PC-3 (cell line): Measurements from ENCODE around the gene FBXO10. TPM values are rescaled to one million over a fixed set of nuclear protein-coding genes. Genes with fewer than 3 reads are reported as not detected.

ENCODE experiments used
- ATAC-seq: fragments of 200-7000 bp; cut with Tn5 transposase; 2 replicates; pipeline ENCODE4 v1.9.1; 2020; ENCODE audit warnings: mild to moderate bottlenecking, moderate library complexity
- BruUV-seq: library from RNA; stranded (reverse); fragments of 400-500 nt; replicated peaks from 2 replicates; lab custom pipeline; 2021; lab: Mats Ljungman, UMichigan
- CTCF ChIA-PET: fragments of 300-600 bp; sonication (Branson Sonifier 250); formaldehyde crosslinking; loops from one replicate; lab custom pipeline; 2022; ENCODE audit warnings: antibody characterized with exemption; lab: Charles Lee
- POLR2A ChIA-PET: fragments of 300-600 bp; sonication (Branson Sonifier 250); formaldehyde crosslinking; loops from one replicate; lab custom pipeline; 2022; ENCODE audit warnings: antibody characterized with exemption; ENCODE audit not compliant: unreplicated experiment; lab: Charles Lee
- DNase-seq: peaks from one replicate; pipeline ENCODE4 v3.0.0-alpha.2; 2015
- H2AFZ ChIP-seq: fragments of 300-600 bp; sonication (generic); 2 replicates; pipeline ENCODE4 v1.6.0; 2016; ENCODE audit warnings: antibody characterized with exemption, low read length
- H3F3A ChIP-seq: fragments of 300-600 bp; sonication (generic); one replicate; pipeline ENCODE4 v1.6.0; 2017; ENCODE audit warnings: antibody characterized with exemption, low read length, control low read depth, mild to moderate bottlenecking; ENCODE audit not compliant: unreplicated experiment
- H3K27ac ChIP-seq: fragments of 300-600 bp; sonication (generic); 2 replicates; pipeline ENCODE4 v1.5.1; 2016; ENCODE audit warnings: mild to moderate bottlenecking, low read length
- H3K27me3 ChIP-seq: fragments of 300-600 bp; sonication (generic); 2 replicates; pipeline ENCODE4 v1.6.1; 2016; ENCODE audit warnings: low read length, mixed read lengths
- H3K36me3 ChIP-seq: fragments of 300-600 bp; sonication (generic); 2 replicates; pipeline ENCODE4 v1.6.1; 2016; ENCODE audit warnings: low read depth, mixed run types, low read length, mixed read lengths
- H3K4me1 ChIP-seq: fragments of 300-600 bp; sonication (generic); 2 replicates; pipeline ENCODE4 v1.5.1; 2016; ENCODE audit warnings: low read length; ENCODE audit not compliant: insufficient read depth
- H3K4me2 ChIP-seq: fragments of 300-600 bp; sonication (generic); 2 replicates; pipeline ENCODE4 v1.6.0; 2016; ENCODE audit warnings: low read length
- H3K4me3 ChIP-seq: fragments of 300-600 bp; sonication (generic); 2 replicates; pipeline ENCODE4 v1.5.1; 2016; ENCODE audit warnings: mild to moderate bottlenecking, low read length, mixed read lengths
- H3K79me2 ChIP-seq: fragments of 300-600 bp; sonication (generic); 2 replicates; pipeline ENCODE4 v1.6.1; 2017; ENCODE audit warnings: low read length, mixed read lengths
- H3K9ac ChIP-seq: fragments of 300-600 bp; sonication (generic); 2 replicates; pipeline ENCODE4 v1.6.0; 2016; ENCODE audit warnings: mild to moderate bottlenecking, low read length
- H3K9me2 ChIP-seq: fragments of 300-600 bp; sonication (generic); replicated peaks from 2 replicates; pipeline ENCODE4 v1.6.1; 2016; ENCODE audit warnings: mixed run types, low read length, mixed read lengths
- H3K9me3 ChIP-seq: fragments of 300-600 bp; sonication (generic); 2 replicates; pipeline ENCODE4 v1.6.1; 2016; ENCODE audit warnings: low read length, mixed read lengths
- H4K20me1 ChIP-seq: fragments of 300-600 bp; sonication (generic); 2 replicates; pipeline ENCODE4 v1.6.1; 2016; ENCODE audit warnings: low read length, mixed read lengths
- EZH2 ChIP-seq: fragments of 300-600 bp; sonication (generic); IDR thresholded peaks from one replicate; pipeline ENCODE4 v1.6.1; 2017; ENCODE audit warnings: antibody characterized with exemption, mild to moderate bottlenecking, low read length; ENCODE audit not compliant: unreplicated experiment
- EZH2phosphoT487 ChIP-seq: fragments of 300-600 bp; sonication (generic); IDR thresholded peaks from 2 replicates; pipeline ENCODE4 v1.6.1; 2018; ENCODE audit warnings: mild to moderate bottlenecking, antibody characterized with exemption, low read length, borderline replicate concordance
- intact Hi-C: fragments of 100-400 bp; cut with micrococcal nuclease; formaldehyde crosslinking; loops from 2 replicates; pipeline ENCODE4 v1.9.0; 2023
- total RNA-seq: library from RNA; depleted of rRNA; stranded (reverse); fragments of >200 nt; gene quantifications from 2 replicates; pipeline ENCODE4 v1.2.3, GENCODE V29; 2014
- TF ChIP-seq, protein P1 (sequence below): fragments of 300-600 bp; sonication (generic); conservative IDR thresholded peaks from 2 replicates; pipeline ENCODE4 v1.5.1; 2017; ENCODE audit warnings: antibody characterized with exemption, low read depth, mild to moderate bottlenecking, low read length

Gene FBXO10
- total RNA-seq, 1 experiment from 2014 or later, result 2.6 TPM

DNA sequence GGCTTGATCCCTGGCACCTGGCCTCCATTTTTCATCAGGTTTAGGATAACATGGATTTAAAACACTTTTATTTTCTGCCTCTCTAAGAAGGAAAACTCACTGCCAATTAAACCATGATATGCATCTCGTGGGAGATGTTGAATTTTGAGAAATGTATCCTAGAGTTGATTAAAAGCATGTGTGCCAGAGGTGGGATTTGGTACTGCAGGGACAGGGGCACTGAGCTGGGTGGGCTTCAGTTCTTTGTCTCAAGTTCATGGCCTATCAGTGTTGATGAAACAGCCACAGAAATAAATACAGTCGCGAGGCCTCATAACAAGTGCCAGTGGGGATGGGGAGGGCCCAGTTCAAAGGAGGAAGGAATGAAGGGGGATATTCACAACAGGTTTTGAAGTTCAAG is 55.5 kb downstream of the FBXO10 start:
- DNase-seq (no peak), ATAC-seq (no peak)
- H3K4me3 ChIP-seq, result no peak overlapping the region
- H3K4me1 ChIP-seq, result no peaks in the 10 kb centered on the region
- no peaks in the 10 kb centered on the region for H3K27me3 ChIP-seq
- intact Hi-C loops, result no loop called here
- no peak overlapping the region for H2AFZ ChIP-seq
- H3K9ac ChIP-seq, result no peak overlapping the region
- H3K9me3 ChIP-seq, result no peaks in the 10 kb centered on the region
- H3K9me2 ChIP-seq, result no peaks in the 10 kb centered on the region
- no TSS peak for BruUV-seq
- H3K79me2 ChIP-seq, result no peaks in the 10 kb centered on the region
- TF ChIP-seq, protein P1, sequence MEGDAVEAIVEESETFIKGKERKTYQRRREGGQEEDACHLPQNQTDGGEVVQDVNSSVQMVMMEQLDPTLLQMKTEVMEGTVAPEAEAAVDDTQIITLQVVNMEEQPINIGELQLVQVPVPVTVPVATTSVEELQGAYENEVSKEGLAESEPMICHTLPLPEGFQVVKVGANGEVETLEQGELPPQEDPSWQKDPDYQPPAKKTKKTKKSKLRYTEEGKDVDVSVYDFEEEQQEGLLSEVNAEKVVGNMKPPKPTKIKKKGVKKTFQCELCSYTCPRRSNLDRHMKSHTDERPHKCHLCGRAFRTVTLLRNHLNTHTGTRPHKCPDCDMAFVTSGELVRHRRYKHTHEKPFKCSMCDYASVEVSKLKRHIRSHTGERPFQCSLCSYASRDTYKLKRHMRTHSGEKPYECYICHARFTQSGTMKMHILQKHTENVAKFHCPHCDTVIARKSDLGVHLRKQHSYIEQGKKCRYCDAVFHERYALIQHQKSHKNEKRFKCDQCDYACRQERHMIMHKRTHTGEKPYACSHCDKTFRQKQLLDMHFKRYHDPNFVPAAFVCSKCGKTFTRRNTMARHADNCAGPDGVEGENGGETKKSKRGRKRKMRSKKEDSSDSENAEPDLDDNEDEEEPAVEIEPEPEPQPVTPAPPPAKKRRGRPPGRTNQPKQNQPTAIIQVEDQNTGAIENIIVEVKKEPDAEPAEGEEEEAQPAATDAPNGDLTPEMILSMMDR, result no peak
- TF ChIP-seq EZH2phosphoT487, result no peak
- TF ChIP-seq EZH2, result no peak
- H3K27ac ChIP-seq, result no peak overlapping the region
- no peaks in the 10 kb centered on the region for H3K36me3 ChIP-seq
- H3K4me2 ChIP-seq, result no peak overlapping the region
- H4K20me1 ChIP-seq, result no peaks in the 10 kb centered on the region
- CTCF ChIA-PET, result interaction anchor here (0.7 kb wide), 1 partner anchor 103 kb away, joined by 12 read pairs; no protein-coding TSS in a partner anchor
- POLR2A ChIA-PET, result no interaction called here
- no peaks in the 10 kb centered on the region for H3F3A ChIP-seq

DNA sequence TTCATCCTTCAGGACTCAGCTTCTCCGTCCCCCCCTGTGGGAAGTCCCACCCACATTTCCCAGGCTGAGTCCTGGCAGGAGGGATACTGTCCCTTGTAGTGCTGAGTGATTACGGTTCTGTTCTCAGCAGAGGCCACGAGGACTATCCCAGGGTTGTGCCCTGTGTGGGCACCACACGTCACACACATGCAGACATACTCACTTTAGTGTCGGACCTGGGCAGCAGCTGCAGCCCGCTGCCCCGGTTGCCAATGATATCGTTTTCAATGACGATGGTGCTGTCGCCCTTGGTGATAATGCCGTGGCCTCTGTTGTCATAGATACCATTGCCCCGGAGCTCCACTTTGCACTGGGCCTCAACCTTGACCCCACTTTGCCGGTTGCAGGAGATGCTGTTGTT is 58.3 kb downstream of the FBXO10 start:
- no peak overlapping the region for H3K4me2 ChIP-seq
- no TSS peak for BruUV-seq
- no peaks in the 10 kb centered on the region for H3K4me1 ChIP-seq
- H3K4me3 ChIP-seq, result no peak overlapping the region
- H3K27me3 ChIP-seq, result no peaks in the 10 kb centered on the region
- H2AFZ ChIP-seq, result no peak overlapping the region
- CTCF ChIA-PET, result no interaction called here
- no peaks in the 10 kb centered on the region for H3K36me3 ChIP-seq
- H3K9me2 ChIP-seq, result no peaks in the 10 kb centered on the region
- intact Hi-C loops, result no loop called here
- ATAC-seq, result no peak
- TF ChIP-seq, protein P1, result no peak
- no peaks in the 10 kb centered on the region for H4K20me1 ChIP-seq
- POLR2A ChIA-PET, result no interaction called here
- H3K27ac ChIP-seq, result no peak overlapping the region
- H3F3A ChIP-seq, result no peaks in the 10 kb centered on the region
- no peaks in the 10 kb centered on the region for H3K79me2 ChIP-seq
- H3K9me3 ChIP-seq, result no peaks in the 10 kb centered on the region
- no peak overlapping the region for H3K9ac ChIP-seq
- no peak for DNase-seq

DNA sequence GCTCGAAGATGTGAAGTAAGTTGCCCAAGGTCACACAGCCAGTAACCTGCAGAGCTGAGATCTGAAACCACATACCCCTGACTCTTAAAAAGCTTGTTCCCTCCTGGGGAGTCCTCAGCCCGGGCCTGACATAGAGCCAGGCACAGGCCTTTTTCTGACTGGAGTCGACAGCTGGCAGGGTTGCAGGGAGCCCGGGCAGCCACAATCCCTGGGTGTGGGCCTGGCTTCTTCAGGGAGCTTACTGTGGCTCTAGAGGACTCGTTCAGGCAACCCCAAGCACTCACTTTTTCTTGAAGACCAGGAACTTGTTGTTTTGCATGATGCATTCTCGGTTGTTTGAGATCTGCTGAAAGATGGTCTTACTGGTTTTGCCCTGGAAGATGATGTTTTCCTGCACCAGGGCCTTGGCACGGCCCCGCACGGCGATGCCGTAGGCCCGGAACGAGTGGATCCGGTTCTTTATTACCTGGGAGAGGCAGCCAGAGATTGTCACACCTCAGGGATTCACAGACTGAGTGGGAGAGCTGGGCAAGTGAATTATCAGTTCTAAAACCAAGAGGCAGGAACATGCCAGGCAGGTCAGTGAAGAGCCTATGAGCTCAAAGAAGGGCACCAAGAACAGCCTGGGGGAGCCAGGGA is 60.4 kb downstream of the FBXO10 start:
- no peaks in the 10 kb centered on the region for H3K27me3 ChIP-seq
- POLR2A ChIA-PET, result no interaction called here
- intact Hi-C loops, result no loop called here
- CTCF ChIA-PET, result no interaction called here
- H3K36me3 ChIP-seq, result no peaks in the 10 kb centered on the region
- ATAC-seq (no peak), DNase-seq (no peak)
- no peaks in the 10 kb centered on the region for H3K9me3 ChIP-seq
- no peaks in the 10 kb centered on the region for H3K4me1 ChIP-seq
- BruUV-seq, result no TSS peak
- H3F3A ChIP-seq, result no peaks in the 10 kb centered on the region
- no peak for TF ChIP-seq EZH2phosphoT487
- TF ChIP-seq, protein P1, result no peak
- no peak for TF ChIP-seq EZH2
- H4K20me1 ChIP-seq, result no peaks in the 10 kb centered on the region
- no peaks in the 10 kb centered on the region for H3K9me2 ChIP-seq
- H3K4me3 ChIP-seq, result no peak overlapping the region
- H3K79me2 ChIP-seq, result no peaks in the 10 kb centered on the region
- no peak overlapping the region for H3K4me2 ChIP-seq
- no peak overlapping the region for H3K9ac ChIP-seq
- H2AFZ ChIP-seq, result no peak overlapping the region
- no peak overlapping the region for H3K27ac ChIP-seq
